Upper lobe of left lung (tissue), 6 donors: ENCODE data around the gene CLEC14A. TPM values are rescaled to one million over a fixed set of nuclear protein-coding genes. Genes with fewer than 3 reads are reported as not detected.

ENCODE experiments used
- ATAC-seq, 2 donors: fragments of 200-7000 bp; cut with Tn5 transposase; one replicate each; pipeline ENCODE4 v1.9.1; 2022; ENCODE audit warnings: mild to moderate bottlenecking in 2 of 2, moderate library complexity in 2 of 2; ENCODE audit not compliant: low FRiP score in 2 of 2
- DNase-seq, 2 donors: peaks; one replicate each; pipeline ENCODE4 v3.0.0-alpha.2; 2019 to 2020
- H3K27ac ChIP-seq, 4 donors: fragments of 200-600 bp; sonication (generic); one replicate each; pipeline ENCODE4 v1.5.1; 2016 to 2019
- H3K27me3 ChIP-seq, 4 donors: fragments of 200-600 bp; sonication (generic); one replicate each; pipeline ENCODE4 v1.5.1; 2017 to 2019
- H3K36me3 ChIP-seq, 4 donors: fragments of 200-600 bp; sonication (generic); one replicate each; pipeline ENCODE4 v1.5.1; 2016 to 2019
- H3K4me1 ChIP-seq, 4 donors: fragments of 200-600 bp; sonication (generic); one replicate each; pipeline ENCODE4 v1.5.1; 2018 to 2019
- H3K4me3 ChIP-seq, 4 donors: fragments of 200-600 bp; sonication (generic); one replicate each; pipeline ENCODE4 v1.5.1; 2017 to 2019; ENCODE audit warnings: mild to moderate bottlenecking in 2 of 4, moderate library complexity in 1 of 4
- H3K9me3 ChIP-seq, 4 donors: fragments of 200-600 bp; sonication (generic); one replicate each; pipeline ENCODE4 v1.5.1; 2018 to 2019
- CTCF ChIP-seq, 6 experiments: fragments of 450-650 bp in 4 of 6; fragments of 200-600 bp in 2 of 6; sonication (generic) in 2 of 6; IDR thresholded peaks; one replicate each; pipeline ENCODE4 v1.5.1; 2016 to 2019; ENCODE audit warnings: antibody characterized with exemption in 6 of 6
- EP300 ChIP-seq, 4 donors: sonication (generic); formaldehyde crosslinking; IDR thresholded peaks; one replicate each; pipeline ENCODE4 v1.5.1; 2017; ENCODE audit warnings: antibody characterized with exemption in 4 of 4, control low read depth in 2 of 4
- POLR2A ChIP-seq, 4 donors: fragments of 450-650 bp; IDR thresholded peaks; one replicate each; pipeline ENCODE4 v1.5.1; 2016 to 2017; ENCODE audit warnings: antibody characterized with exemption in 4 of 4, mild to moderate bottlenecking in 2 of 4
- POLR2AphosphoS5 ChIP-seq, 2 donors: sonication (generic); formaldehyde crosslinking; IDR thresholded peaks; one replicate each; pipeline ENCODE4 v1.5.1; 2017; ENCODE audit warnings: antibody characterized with exemption in 2 of 2
- WGBS, 2 donors: methylation state at CpG; one replicate each; pipeline ENCODE4 v1.1.5; 2017 to 2018; 5-methylcytosine and 5-hydroxymethylcytosine counted together
- total RNA-seq, 6 donors: library from RNA; depleted of rRNA in 4 of 6; stranded (reverse); fragments of >200 nt in 4 of 6; gene quantifications; one replicate each; pipeline versions ENCODE4 v1.1.0 to v1.2.1, GENCODE V29; 2016 to 2021
- donor health status: DM: no; HTN: no; CAD: no; lungs with moderate emphysema.
- donor health status: DM: no; HTN: yes; CAD: no; lungs with severe emphysema.

Gene CLEC14A
- total RNA-seq, 6 donors from 2014 or later: 27.2 to 121 (median 53.3) TPM

GRCh38 chr14:38225946-38226345, 29.9 kb downstream of the CLEC14A start:
- WGBS, 2 donors: 85 to 90% methylated on average over 2 of the region's 2 CpGs
- DNase-seq (no peak), ATAC-seq (no peak)
- H3K4me1 ChIP-seq: no peaks in the 10 kb centered on the region
- TF ChIP-seq POLR2A (IDR thresholded peaks at IDR 0.05): no peak
- TF ChIP-seq POLR2AphosphoS5 (IDR thresholded peaks at IDR 0.05): no peak
- no peak for TF ChIP-seq EP300 (IDR thresholded peaks at IDR 0.05)
- no peak for TF ChIP-seq CTCF (IDR thresholded peaks at IDR 0.05)
- H3K27ac ChIP-seq: no peak overlapping the region
- H3K4me3 ChIP-seq: no peak overlapping the region
- no peaks in the 10 kb centered on the region for H3K9me3 ChIP-seq
- no peaks in the 10 kb centered on the region for H3K36me3 ChIP-seq
- no peaks in the 10 kb centered on the region for H3K27me3 ChIP-seq

GRCh38 chr14:38224338-38224737, 31.6 kb downstream of the CLEC14A start:
- Histone ChIP-seq H3K4me1 (no peaks in the 10 kb centered on the region), H3K27ac (no peak overlapping the region), H3K4me3 (no peak overlapping the region), H3K27me3 (no peaks in the 10 kb centered on the region), H3K36me3 (no peaks in the 10 kb centered on the region), H3K9me3 (no peaks in the 10 kb centered on the region)
- ATAC-seq (no peak), DNase-seq (no peak)
- TF ChIP-seq CTCF (IDR thresholded peaks at IDR 0.05) (no peak), EP300 (IDR thresholded peaks at IDR 0.05) (no peak), POLR2A (IDR thresholded peaks at IDR 0.05) (no peak), POLR2AphosphoS5 (IDR thresholded peaks at IDR 0.05) (no peak)

GRCh38 chr14:38221077-38221476, 34.8 kb downstream of the CLEC14A start:
- Histone ChIP-seq H3K4me1 (no peaks in the 10 kb centered on the region), H3K27me3 (no peaks in the 10 kb centered on the region), H3K9me3 (no peaks in the 10 kb centered on the region), H3K36me3 (no peaks in the 10 kb centered on the region), H3K4me3 (no peak overlapping the region), H3K27ac (no peak overlapping the region)
- TF ChIP-seq CTCF (IDR thresholded peaks at IDR 0.05): no peak
- no peak for TF ChIP-seq EP300 (IDR thresholded peaks at IDR 0.05)
- no peak for TF ChIP-seq POLR2AphosphoS5 (IDR thresholded peaks at IDR 0.05)
- no peak for TF ChIP-seq POLR2A (IDR thresholded peaks at IDR 0.05)
- no peak for ATAC-seq
- no peak for DNase-seq
- 90 to 92% methylated on average over 3 of the region's 3 CpGs for whole genome bisulfite sequencing, 2 donors

- H3K36me3 ChIP-seq: no peaks in the 10 kb centered on the region
- 69 to 74% methylated on average over 2 of the region's 2 CpGs for WGBS, 2 donors
- H3K4me1 ChIP-seq: no peaks in the 10 kb centered on the region
- H3K4me3 ChIP-seq: no peak overlapping the region
- TF ChIP-seq POLR2A (IDR thresholded peaks at IDR 0.05): no peak
- TF ChIP-seq CTCF (IDR thresholded peaks at IDR 0.05): no peak
- TF ChIP-seq POLR2AphosphoS5 (IDR thresholded peaks at IDR 0.05): no peak
- TF ChIP-seq EP300 (IDR thresholded peaks at IDR 0.05): no peak
- H3K9me3 ChIP-seq: no peaks in the 10 kb centered on the region
- ATAC-seq (no peak), DNase-seq (no peak)
- no peak overlapping the region for H3K27ac ChIP-seq
- no peaks in the 10 kb centered on the region for H3K27me3 ChIP-seq
Measured at GRCh38 chr14:38217553-38217952, 38.3 kb downstream of the CLEC14A start.

DNA sequence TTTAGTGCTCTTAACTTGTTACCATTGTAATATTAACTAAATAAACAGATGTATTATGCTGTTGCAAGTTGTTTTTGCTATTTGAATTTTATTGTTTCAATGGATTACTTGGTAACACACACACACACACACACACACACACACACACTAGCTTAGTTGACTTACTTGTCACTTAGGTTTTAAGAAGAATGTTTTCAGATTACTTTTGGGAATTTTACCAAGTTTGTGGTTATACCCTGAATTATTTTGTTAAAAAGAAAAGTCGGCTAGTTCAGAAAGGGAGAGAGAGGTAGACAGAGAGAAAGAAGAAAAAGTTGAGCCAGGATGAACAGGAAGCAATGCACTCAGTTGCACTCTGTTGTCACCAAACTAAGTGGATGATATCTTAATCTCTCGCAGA, 42.9 kb downstream of the CLEC14A start:
- 72 to 85% methylated on average over 2 of the region's 2 CpGs for WGBS, 2 donors
- no peaks in the 10 kb centered on the region for H3K36me3 ChIP-seq
- H3K27ac ChIP-seq: no peak overlapping the region
- peaks cover 0 to 37% (median 22%) of the 10 kb centered on the region in 4 donors for H3K4me1 ChIP-seq
- H3K27me3 ChIP-seq: peaks cover 0 to 18% (median 6%) of the 10 kb centered on the region in 4 donors
- no peak for DNase-seq
- ATAC-seq: no peak
- H3K9me3 ChIP-seq: no peaks in the 10 kb centered on the region
- TF ChIP-seq EP300 (IDR thresholded peaks at IDR 0.05) (no peak), POLR2A (IDR thresholded peaks at IDR 0.05) (no peak), POLR2AphosphoS5 (IDR thresholded peaks at IDR 0.05) (no peak), CTCF (IDR thresholded peaks at IDR 0.05) (no peak)
- H3K4me3 ChIP-seq: no peak overlapping the region
